GM18858 (cell line): ENCODE measurements around the gene RNF182.
"Not testable (repeated sequence)": the region's sequence is repeated elsewhere in the genome, so short reads cannot be mapped to it uniquely, and the experiment has no call there.

Experiments used
- ATAC-seq: cut with Tn5 transposase; IDR thresholded peaks from one replicate; pipeline ENCODE4 v1.9.1; 2021; ENCODE audit not compliant: unreplicated experiment

The RNF182 gene

DNA sequence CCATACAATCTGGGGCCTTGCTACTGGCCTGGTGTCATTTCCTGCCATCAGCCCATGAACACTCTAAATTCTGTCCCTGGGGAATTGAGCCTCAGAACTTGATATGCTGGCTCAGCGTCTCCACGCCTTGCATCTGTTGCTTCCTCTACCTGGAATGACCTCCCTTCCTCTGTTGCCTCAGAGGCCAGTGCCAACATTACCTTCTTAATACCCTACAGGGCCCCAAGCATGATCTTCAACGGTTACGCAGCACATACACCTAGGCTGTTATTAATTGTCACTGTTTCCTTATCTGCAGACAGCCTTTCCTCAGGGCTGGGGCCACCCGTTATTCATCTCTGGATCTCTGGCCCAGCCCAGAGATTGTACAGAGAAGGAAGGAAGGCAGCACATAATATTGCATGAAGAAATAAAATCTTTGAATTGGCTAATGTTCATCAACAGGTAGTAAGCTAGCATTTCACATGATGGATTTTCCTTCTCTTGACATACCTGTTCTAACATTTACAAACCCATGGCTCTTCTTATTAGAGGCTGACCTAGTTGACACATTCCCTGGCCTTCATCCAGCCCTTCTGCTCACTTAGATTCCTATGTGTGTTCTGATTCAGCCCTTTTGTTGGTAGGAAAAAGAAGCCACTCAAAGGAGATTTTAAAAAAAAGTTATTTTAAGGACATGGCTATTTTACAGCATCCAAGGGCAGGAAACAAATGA, 8.4 kb upstream of the RNF182 start:
- ATAC-seq, result no peak

DNA sequence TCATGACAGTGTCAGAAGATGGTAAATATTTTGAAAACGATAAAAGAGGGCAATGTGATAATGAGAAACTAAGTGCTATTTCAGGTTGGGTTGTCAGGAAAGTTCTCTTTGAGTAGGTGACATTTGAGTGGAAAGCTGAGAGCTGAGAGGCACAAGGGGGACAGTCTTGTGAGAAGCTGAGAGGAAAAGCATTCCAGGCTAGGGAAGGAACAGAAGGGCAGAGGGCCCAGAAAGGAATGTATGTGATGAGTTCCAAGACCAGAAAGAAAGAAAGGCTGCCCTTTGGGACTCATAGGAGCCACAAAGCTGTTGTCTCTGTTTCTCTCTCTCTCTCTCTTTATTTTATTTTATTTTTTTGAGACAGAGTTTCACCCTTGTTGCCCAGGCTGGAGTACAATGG, 7.6 kb upstream of the RNF182 start:
- no peak for ATAC-seq

DNA sequence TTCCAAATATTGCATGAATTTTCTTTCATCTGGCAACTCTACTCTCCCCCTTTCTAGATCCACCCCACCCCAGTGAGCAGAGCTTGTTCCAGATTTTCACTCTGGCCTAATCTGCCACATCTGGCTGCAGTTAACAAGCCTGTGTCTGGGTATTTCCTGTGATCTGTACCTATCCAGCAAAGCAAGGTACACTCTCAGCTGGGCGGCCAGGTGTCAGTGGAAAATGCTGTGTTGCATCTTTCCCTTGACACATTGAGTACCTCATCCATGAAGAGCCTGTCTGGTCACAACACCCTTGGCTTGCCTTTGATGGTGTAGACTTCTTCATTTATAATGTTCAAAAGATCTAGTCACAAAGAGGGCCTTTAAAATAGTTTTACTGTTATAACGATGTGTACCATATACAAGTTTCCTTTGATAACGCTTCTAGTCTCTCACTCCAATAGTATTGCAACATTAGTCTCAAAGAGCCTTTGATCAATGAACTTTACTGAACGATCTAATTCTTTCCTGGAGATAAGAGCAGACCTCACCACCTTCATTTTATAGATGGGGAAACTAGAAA, 6.0 kb upstream of the RNF182 start:
- ATAC-seq, result no peak

DNA sequence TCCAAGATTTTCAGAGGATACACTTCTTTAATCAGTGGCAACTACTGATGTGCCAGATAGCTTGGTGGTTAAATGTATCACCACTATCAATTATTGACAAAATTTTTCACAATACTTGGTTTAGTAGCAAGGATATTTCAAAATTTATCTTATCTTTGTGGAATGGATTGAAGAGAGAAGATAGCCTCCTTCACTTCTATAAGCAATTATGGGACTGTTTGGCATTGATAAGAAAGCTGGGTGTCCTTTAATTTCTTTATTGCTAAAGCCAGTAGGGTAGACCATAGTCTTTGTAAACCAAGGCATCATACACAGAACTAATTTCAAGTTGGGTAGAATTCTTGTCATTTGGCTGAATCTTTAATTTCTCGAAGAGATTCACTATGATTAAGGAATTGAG, 4.9 kb upstream of the RNF182 start:
- no peak for ATAC-seq

DNA sequence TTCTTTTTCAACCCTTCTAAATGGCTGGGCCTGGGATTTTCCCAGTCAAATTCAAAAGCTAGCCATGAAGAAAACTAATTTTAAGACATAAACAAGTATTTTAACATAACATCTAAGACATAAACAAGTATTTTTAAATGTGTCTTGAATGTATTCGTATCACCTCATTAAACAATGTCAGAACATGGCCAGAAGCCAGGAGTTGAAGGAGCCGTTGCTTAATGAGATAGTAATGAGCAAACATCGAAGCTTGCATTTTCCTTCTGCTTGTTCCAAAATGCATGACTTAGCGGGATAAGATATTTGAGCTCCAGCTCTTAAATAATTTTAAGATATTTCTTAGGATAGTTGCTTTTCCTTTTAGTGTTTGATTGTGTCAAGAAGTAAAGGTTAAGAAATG, 4.2 kb upstream of the RNF182 start:
- ATAC-seq, result no peak

DNA sequence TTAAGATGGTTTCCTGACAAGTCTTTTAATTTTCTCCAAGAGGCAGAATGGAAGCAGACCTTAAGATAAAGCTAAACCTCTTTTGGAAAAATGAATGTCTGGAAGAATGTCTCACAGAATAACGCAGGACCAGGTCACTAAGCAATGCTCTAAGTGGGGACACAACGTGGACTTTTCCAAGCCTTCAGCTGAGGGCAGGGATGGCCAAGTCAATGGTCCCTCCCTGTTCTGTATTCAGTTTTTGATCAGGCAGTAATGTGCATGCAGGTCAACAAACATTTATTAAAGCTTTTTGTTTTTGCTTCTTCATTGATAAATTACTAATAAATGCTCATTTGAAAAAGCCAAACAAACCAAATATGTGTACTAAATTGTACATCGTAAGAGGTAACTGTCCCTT, 2.0 kb upstream of the RNF182 start:
- ATAC-seq, result no peak

DNA sequence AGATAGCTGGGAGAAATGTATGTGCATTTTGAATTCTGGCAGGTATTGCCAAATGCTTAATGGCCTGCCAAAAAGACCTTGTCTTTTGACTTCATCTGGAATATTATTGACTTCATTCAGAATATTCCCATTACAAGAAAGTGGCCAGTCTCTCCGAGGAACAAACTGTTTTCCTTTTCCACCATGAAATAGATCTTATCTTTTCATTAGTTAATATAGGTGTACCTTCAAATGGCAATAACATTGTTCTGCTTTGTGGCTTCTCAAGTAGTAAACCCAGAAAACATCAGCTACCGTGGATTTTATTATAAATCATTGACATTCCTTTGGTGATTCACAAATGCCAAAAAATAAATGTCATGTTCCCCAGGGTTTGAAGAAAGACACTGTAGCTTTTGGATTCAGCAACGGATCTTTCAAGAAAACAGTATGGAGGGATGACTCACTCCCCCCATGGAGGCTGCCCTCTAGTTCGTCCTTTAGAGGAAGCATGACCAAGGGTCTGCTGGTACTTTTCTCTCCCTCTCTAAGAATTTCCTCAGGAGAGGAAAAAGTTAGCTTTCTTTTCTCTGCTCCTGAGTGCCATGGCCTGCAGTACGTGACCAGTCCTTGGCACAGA, 1.1 kb upstream of the RNF182 start:
- ATAC-seq, result no peak

DNA sequence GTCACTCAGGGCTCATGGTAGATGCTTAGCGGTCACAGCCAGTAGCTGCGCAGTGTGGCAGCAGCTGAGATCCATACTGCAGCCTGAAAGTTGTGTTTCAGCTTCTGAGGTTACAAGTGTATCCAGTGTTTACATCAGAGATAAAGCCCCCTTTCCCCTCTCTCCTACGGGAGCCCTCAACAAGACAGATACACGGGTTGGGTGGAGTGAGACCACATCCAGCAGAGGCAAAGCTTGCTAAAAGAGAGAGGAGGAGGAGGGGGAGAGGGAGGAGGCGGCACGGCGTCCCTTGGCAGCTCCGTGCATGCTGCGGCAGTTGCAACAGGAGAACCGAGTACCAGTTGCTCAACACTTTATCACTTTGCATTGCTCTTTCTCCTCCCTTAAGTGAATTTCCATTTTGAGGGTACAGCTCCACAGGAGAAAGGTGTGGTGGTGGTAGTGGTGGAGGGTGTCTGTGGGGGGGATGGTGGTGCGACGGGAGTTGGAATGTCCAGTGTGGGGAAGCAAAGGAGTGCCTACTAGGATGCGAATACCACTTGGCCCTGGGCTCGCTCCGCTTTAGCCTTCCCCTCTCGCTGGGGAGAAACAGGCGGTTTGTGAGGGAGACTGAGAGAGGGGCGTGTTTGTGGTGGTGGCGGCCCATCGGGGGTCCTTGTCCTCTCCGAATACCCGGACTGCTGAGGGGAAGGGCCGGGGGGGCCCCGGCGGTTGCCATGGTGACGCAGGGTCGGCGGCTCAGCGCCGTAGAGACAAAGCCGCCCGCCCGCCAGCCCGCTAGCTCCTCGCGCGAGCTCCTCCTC, 405 bp upstream of the RNF182 start:
- ATAC-seq, result no peak

DNA sequence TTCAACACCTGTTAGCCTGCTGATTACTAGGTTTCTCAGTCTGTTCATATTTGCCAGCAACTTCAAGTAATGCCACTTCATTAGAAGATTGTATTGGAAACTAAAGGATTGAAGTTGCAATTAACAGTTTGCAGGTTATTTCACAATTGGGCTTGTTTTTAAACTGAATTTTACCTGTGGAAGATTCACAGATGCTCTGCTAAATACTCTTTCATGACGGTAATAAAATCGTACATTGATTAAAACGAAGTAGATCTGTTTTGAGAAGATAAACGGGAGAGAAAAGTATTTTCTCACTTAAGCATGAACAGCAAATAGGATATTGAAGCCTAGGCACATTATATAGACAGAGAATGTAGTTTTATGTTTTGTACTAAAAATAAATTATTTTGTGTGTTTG, 1.6 kb downstream of the RNF182 start:
- no peak for ATAC-seq

DNA sequence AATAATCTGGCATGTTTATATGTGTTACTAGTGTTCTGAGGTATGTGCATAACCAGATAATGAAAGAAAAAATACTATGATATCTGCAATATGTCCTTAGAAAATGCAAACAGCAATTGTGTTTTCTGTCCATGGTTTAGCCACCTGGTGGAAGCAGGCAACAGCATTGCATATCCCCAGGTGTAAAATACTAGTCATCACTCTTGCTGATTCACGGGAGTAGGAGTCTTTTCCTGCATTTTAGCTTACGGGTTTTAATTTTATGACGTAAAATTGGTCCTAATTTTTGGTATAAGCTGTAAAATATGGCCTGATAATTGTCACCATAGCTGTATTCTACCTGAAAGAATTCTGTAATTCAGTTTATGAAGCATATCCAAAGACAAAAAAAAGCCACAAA, 2.5 kb downstream of the RNF182 start:
- no peak for ATAC-seq

DNA sequence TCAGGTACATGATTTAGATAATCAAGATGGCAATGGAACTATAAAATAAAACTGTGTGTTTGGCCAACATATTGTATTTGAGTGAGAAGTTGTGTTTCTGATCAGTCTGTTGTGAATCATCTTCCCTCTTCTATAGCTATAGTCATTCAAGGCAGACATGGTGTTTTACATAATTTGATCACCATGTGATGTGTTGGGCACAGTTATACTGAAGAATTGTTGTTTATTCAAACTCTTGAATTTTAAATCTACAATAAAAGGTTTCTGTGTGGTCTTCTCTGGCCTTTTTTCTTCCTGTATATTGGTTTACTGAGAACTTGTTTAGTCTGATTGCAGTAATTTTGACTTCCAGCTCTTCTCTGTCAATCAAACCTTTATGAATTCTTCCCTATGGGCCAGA, 4.4 kb downstream of the RNF182 start:
- ATAC-seq, result no peak

DNA sequence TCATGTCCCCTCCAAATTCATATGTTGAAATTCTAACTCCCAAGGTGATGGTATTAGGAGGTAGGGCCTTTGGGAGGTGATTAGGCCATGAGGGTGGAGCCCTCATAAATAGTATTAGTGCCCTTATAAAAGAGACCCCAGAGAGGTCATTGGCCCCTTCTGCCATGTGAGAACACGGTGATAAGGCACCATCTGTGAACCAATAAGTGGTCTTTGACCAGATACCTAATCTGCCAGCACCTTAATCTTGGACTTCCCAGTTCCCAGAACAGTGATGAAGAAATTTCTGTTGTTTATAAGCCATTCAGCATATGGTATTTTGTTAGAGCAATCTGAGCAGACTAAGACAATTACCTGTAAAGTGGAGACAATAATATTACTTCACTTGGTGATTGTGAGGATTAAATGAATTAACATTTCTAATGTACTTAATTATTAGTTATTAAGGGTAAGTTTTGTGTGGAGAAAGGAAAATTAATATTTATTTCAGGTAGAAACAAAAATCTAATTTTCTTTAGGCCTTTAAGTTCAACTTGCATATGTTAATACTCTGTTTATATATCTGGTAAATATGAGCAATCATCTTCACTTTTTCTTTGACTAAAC, 7.1 kb downstream of the RNF182 start:
- ATAC-seq, result no peak

DNA sequence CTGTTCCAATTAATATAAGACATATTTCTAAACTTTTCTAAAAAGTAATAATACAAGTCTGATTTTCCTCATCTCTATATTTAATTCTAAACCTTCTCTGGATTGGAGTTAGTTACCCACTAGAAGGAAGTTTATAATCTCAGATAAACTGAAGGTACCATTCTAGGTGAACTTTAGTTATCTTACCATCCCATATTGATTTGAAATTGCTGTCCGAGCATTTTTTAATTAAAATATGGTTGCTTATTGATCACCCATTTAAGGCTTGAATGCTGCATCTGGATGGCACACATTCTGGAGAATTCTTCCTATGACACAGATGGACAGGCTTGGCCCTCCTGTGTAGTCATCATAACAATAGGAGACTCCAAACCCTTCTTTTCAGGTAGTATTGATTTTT, 8.0 kb downstream of the RNF182 start:
- no peak for ATAC-seq

DNA sequence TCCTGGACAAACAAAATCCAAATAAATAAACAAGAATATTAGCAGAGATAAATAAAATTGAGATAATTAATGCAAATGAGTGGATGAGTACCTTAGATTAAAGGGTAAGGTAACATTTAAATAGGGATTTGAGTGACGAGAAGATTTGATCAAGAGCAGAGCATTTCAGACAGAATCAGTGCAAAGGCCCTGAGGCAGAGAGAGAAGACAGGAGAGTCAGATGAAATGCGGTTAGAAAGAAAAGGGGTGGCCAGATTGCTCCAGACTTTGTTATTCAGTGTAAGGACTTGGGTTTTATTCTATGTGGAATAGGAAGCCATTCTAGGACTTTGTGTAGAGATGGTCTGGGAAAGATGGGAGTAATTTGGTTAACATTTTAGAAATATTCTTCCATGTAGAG, 10.0 kb downstream of the RNF182 start:
- ATAC-seq, result no peak

DNA sequence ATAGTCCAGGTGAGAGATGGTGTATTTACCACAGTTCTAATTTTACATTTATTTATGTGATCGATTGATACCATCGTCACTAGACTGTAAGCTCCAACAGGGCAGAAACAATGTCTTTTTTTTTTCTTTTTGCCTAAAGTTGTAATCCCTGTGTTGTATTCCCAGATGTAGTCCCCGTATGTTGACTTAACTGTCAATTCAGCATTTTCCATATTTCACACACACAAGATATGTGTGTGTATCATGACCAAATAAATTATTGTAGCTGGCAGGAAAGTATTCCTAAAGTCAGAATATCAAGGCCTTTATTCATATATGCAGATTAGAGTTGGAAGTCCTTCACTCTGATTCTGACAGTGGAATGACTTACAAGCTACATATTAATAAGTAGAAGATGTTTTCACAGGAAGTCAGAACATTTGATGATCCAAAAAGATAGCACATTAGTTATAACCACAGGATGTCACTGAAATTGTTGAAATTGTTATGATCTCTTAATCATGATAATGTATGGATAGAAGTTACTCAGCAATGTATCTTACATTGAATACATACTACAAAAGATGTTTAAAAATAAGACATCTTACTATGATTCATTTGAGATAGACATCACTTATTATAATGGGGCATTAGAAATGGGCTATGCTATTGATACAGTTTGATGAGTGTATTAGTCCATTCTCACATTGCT, 10.6 kb downstream of the RNF182 start:
- no peak for ATAC-seq

DNA sequence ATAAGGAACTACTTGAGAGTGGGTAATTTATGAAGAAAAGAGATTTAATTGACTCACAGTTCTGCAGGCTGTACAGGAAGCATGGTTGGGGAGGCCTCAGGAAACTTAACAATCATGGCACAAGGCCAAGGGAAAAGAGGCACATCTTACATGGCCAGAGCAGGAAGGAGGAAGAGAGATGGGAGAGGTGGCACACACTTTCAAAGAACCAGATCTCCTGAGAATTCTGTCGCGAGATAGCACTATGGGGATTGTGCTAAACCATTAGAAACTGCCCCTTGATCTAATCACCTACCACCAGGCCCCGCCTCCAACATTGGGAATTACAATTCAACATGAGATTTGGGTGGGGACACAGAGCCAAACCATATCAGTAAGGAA, 11.1 kb downstream of the RNF182 start:
- not testable (repeated sequence) for ATAC-seq

DNA sequence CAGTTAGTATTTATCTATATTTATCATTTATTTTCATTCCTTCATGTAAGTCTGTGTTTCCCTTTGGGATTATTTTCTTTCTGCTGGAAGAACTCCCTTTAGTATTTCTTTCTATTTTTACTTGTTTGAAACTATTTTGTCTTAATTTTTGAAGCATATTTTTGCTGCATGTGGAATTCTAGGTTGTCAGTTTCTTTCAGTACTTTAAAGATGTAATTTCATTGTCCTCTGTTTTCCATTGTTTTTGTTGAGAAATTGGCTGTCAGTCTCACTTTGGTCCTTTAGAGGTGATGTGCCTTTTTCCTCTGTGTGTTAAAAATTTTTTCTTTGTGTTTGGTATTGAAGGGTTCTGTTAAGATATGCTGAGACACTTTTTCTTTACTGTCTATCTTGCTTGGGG, 17.1 kb downstream of the RNF182 start:
- no peak for ATAC-seq

DNA sequence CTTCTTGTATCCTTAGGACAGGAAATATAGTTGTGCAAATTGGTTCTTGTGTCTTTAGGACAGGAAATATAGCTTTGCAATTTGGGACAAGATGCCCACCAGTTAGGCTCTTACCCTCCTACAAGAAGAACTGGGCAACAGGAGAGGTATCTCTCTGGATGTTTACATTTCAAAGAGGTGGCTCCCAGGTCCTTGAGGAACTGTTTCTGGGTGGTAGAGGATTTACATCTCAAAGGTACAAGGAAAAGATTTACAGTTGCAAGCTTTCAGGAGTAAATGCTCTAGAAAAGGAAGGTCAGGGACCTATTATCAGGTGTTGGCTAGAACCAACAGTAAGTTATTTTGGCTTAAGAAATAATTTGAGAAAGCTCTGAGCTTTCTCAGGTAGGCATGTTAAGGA, 19.2 kb downstream of the RNF182 start:
- no peak for ATAC-seq

DNA sequence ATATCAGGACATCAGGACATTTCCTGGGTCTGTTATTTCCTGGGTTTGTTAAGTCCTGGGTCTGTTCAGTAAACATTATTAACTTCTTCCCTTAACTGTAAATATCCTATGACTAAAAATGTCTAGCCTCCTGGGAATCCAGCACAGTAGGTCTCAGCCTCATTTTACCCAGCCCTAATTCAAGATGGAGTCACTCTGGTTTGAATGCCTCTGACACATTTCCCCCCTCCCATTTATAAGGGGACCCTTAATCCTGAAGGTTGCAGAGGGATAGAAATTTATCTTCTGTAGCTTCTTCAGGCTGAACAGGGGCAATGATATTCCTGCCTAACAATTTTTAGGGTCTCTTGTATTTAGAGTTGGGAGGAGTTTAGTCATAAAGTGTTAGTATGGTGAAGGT, 21.8 kb downstream of the RNF182 start:
- ATAC-seq, result no peak

DNA sequence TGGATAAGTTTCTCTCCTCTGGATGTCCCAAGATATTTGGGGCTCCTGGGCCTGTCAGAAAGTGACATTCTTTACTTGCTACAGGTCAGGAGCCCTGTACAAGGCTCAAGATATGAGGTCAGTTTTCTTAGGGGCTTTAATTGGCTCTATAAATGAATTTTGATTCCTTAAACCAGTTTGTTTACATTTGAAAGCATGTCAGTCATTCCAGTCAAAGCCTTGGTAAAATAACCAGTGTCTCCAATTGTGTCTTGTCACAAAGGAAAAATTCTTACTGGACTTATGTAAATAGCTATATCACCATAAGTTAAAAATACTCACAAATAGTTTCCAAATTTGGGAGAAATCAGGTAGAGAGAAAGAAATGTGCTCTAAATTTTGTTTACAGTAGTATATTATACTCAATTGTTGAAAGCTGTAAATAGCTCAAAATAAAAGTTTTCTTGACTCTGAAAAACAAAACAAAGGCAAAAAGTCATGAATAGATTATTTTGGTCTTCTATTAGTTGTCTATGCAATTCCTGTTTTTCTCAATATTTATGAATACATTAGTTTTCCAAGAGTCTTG, 22.9 kb downstream of the RNF182 start:
- no peak for ATAC-seq

DNA sequence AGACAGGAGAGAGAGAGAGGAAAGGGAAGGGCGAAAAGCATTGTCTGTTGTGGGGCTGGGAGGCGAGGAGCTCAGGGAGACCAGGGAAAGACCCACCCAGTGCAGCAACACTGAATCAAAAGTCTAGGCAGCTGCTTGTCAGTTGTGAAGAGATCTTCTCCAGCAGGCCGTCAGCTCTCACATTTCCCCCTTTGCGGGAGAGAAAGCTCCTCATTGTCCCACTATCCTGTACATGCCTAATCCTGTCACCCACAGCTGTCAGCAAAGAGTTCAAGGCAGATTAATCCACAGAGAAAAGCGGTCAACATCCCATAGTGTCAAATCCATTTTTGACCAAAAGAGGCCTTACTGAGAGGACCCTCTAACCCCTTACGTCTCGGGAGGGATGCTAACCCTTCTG, 27.3 kb downstream of the RNF182 start:
- no peak for ATAC-seq
